Ovary (tissue), 3 donors: ENCODE data around the gene MSMP.

Experiments
- CTCF ChIP-seq, 3 donors: fragments of 450-650 bp in 2 of 3; fragments of 200-600 bp in 1 of 3; IDR thresholded peaks; one replicate each; pipeline versions ENCODE4 v1.5.1 to v1.8.0; 2016 to 2022; ENCODE audit warnings: antibody characterized with exemption in 3 of 3, mild to moderate bottlenecking in 1 of 3
- EP300 ChIP-seq: sonication (generic); formaldehyde crosslinking; IDR thresholded peaks from one replicate; pipeline ENCODE4 v1.6.1; 2017; ENCODE audit warnings: antibody characterized with exemption
- POLR2A ChIP-seq: fragments of 450-650 bp; IDR thresholded peaks from one replicate; pipeline ENCODE4 v1.6.1; 2017; ENCODE audit warnings: antibody characterized with exemption, mild to moderate bottlenecking, moderate library complexity
- donor health status: DM: no; HTN: no; CAD: no.

GRCh38 chr9:35801328-35802128 lies 47.5 kb upstream of the MSMP start:
- TF ChIP-seq CTCF (IDR thresholded peaks at IDR 0.05), result no peak
- no peak for TF ChIP-seq EP300
- TF ChIP-seq POLR2A, result no peak
